Eye (tissue), 1 donor: ENCODE data around the gene EVC.

Source experiments
- DNase-seq: peaks from one replicate; pipeline ENCODE4 v3.0.0-alpha.2; 2015

Gene EVC

DNA sequence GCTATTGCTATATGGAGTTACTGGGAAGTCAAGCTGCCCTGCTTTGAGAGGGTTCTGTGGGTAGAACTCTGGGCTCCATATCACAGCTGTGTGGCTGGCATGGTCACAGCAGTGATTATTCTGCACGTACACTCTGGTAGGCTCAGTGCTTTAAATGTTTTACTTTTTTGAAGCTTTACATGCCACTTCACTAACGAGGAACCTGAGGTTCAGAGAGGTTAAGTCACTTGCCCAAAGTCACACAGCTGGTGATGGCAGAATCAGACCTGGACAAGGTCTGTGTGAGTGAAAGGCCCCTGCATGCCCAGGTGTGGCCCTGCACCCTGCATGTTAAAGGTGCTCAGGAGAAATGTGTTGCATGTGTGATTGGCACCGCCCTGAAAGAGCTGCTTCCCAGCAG lies 24.5 kb downstream of the EVC start:
- DNase-seq: no peak

DNA sequence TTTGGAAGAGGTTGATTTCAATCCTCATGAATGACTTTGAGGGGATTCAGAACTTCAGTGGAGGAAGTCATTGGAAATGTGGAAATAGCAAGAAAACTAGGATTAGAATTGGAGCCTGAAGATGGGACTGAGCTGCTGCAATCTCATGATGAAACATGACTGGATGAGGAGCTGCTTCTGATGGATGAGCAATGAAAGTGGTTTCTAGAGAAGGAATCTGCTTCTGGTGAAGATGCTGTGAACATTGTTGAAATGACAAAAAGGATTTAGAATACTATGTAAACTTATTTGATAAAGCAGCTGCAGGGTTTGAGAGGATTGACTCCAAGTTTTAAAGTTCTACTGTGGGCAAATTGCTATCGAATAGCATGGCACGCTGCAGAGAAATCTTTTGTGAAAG lies 27.1 kb downstream of the EVC start:
- no peak for DNase-seq

DNA sequence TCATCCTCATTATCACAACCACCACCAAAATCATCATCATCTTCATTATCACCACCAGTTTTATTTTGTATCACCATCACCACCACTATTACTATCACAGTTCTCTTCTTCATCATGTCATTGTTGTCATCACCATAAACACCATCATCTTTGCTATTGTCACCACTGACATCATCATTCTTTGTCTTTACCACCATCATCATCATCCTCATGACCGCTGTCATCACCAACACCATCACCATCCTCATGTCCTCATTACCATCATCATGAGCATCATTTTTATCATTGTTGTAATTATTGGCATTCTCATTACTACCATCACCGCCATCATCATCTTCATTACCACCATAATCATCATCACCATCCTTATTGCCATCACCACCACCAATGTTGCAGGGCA lies 31.4 kb downstream of the EVC start:
- DNase-seq: no peak

DNA sequence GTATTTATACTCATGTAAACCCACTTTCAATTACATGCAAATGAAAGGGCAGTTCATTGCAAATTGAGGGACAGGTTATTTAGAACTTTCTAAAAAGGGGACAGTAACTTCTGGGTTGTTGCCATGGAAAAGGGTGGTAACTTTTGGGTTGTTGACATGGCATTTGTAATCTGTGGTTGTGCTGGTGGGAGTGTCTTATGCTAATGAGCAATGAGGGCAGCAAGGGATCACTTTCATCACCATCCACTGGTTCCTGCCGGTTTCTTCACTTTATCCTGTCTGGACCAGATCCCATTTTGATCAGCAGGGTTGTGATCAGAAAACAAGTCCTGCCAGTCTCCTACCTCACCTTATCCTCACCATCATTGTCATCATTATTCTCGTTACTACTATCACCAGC lies 32.0 kb downstream of the EVC start:
- DNase-seq: no peak

DNA sequence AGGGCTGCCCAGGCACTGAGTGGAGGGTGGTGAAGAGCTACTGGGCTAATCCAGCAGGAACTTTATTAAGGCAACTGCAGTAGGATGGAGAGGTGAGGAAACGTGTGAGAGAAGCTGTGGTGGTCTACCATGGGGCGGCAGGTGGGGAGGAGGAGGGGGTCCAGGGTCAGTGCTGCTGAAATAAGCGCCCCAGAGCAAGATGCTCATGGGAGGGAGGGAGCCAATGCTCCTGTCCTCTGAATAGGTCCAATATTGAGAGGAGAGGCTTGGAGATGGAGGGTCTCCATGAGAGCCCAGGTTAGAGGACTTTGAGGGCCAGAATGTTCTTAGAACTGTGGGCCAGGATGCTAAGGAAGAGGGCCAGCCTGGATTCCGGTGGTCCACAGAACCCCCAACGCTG lies 35.2 kb downstream of the EVC start:
- DNase-seq: no peak

DNA sequence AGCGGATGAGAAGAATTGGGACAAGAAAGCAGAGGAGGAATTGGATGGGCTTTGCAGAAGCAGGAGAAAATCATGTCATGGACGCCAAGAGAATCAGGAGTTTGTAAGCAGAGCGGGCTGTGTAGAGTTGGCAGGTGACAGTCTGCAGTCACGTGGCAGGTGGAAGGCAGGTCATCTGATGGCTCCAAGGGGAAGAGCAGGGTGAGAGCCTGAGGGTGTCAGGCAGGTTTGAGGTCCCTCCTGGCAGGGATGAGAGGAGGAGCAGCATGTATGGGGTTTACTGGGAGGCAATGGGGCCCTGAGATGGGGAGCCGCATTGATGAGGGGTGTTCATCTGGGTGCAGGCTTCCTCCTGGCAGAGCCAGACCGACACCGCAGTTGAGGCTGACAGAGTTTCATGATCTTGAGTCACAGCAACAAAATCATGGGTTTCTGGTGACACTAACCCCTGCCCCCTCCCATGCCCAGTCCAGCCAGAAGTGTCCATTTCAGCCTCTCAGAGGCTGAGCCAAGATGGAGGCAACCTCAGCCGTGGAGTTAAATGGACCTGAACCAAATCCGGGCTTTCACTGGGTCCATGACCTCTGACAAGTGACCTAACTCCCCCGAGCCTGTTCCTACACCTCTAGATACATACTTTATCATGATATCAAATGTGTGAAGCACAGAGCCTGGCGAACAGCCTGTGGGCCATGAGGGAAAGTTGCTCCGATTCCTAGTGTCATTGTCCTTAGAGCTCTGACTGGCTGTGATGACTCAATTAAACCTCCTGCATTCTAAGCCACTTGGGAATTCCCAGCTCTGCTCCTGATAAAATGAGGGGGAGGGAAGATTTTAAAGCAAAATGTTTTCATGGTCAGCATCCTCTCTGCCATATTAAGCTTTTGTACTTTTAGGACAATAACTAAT lies 36.1 kb downstream of the EVC start:
- DNase-seq: no peak

DNA sequence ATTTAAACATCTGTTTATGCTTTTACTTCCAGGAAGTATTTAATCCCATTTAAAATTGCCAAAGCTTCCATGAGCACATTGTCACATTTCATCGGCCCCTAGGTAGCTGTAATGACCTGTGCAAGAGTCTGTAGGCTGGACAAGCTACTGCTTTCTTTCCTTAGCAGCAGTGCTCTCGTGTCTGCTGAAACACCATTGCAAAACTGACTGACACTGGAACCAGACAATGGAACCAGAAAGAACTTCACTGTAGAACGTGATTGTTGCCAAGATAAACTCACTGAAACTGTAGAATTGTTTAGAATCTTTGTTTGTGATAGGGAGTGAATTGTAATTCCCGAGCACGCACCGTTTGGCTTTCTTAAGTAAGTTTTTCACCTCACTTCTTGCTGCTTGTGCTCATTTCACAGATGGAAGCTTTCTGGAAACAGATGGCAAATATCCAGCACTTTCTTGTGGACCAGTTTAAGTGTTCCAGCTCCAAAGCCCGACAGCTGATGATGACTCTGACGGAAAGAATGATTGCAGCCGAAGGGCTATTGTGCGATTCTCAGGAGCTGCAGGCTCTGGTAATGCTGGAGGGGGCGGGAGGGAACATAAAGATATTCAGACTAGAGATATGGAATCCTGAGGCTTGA lies 36.9 kb downstream of the EVC start:
- DNase-seq: no peak

DNA sequence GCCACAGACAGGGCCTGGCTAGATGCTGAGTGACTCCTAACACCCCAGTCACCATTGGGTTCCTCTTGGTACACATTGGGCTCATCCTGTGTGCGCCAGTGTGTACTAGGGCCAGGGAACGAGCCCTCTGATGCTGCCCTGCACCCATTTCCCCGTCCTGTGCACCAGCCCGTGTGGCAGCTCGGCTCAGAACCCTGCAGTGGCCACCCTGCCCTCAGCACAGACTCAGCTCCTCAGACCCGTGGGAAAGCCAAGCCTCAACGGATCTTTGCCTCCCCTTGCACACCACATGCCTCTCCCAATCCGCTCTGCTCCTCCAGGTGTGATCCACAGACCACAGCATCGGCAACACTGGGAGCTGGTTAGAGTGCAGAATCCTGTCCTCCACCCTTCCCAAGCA lies 38.6 kb downstream of the EVC start:
- DNase-seq: no peak

DNA sequence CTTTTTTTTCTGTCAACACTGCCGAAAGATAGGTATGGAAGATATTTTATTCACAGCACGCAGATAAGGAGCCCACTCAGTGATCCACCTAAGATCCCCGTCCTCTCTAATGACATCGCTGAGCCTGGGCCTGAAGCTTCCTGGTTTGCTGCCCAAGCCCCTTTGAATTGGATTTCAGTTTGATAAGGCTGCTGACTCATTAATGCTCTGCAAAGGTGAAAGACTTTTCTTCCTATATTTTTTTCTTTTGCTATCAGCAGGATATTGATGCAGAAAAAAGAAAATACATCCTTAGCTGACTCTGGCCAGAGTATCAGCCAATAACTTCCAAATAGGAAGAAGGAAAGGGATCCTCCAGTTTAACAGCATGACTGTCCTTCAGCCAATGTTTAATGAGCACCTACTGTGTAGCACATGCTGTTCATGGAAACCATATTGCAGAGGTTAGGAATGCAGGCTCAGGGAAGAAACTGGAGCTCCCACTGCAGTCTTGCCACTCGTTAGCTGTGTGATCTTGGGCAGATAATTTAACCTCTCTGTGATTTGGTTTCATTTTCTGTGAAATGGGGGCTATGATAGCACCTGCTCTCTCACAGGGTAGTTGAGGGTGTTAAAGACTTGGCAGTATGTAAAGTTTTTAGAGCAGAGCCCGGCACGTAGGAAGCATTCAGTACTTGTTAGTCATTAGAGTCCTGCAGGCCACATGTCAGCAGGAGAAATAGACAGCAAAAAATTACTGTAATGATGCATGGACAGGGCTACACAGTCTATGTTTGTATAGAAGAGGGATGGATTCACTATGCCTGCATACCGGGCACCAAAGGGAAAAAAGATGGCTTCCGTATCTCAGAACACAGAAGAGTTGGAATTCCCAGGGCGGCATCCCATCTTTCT lies 39.3 kb downstream of the EVC start:
- DNase-seq: no peak

DNA sequence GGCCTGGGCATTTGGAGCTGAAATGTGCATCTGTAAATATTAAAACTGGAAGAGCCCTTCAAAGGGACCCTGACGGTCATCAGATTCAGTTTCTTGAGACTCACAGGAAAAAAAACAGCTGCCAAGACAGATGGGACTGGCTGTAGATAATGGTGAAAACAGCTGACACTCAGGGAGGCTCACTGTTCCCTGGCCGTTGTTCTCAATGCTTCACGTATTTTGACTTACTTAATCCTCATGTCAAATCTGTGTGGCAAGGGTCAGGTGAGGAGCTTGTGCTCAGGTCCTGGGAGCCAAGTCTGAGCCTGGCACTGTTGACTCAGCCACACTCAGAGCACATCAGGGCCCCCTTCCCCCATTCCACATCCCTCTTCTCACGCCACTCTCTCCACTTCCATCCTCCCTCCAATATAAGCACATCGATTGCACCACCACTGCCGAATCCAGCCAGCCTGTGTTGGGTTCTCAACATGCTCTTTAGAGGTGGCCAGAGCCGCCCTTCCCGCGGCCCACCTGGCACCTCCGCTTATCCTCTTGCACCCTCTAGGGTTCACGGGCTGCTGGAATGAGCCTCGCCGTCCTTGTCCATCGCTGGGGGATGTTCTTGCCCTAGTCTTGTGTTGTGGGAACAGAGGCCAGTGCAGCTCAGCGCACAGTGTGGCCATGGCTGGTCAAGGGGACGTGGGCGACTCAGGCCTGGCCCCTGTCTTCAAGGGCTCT lies 40.1 kb downstream of the EVC start:
- peak; percentile 54 for DNase-seq

DNA sequence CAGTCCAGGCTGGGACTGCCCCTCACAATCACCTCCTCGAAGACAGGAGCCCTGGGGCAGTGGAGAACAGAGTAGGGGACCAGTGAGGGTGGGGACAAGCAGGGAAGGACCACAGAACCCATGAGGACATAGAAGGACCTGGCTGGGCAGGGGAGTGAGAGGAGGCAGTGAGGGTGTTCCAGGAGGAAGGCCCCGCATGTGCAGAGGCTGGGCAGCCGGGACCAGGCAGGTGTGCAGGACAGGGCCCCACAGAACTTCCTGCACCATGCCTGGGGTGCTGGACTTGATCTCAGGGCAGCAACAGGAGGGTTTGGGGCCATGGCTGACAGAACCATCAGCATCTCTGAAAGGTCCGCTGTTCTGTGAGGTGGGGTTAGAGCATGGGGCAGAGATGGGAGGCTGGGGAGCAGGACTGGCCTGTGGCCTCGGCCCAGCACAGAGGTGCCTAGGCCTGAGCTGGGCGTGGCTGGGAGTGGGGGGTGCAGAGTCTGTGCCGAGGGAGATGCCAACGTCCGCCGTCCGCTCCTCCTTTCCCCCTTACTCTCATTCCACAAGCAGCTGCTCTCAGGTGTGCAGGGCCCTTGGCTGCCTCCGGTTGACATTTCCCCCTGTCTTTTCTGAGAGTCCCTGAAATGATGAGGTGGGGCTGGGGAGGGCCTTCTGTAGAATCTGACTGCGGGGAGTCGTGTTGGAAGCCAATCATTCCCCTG lies 40.8 kb downstream of the EVC start:
- DNase-seq: no peak

DNA sequence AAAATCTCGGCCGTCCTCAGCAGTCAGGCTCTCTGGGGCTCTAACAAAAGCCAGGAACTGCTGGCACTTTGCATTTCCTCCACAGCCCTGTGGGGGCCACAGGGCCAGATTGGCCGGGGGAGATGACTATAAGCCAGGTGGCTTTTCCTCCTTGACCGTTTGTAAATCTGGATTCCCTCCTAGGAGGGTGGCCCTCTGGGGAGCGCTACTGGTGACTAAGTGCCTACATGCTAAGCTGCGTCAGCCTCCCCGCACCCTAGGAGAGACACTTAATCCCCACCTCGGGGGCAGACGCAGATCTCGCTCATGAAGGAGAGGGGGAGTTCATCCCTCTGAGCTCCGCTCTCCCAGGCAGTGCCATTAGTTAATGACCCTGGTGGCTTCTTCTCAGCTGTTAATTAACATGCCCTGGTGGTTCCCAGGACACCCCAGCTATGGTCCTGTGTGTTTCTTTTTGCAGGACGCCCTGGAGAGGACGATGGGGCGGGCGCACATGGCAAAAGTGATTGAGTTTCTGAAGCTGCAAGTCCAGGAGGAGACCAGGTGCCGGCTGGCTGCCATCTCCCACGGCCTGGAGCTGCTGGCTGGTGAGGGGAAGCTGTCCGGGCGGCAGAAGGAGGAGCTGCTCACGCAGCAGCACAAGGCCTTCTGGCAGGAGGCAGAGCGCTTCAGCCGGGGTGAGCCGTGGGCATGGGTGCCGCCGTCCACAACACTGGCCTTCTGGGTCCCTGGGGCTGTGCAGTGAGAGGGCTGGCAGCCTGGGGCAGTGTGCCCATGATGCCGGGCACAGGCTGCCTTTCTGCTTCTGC lies 41.6 kb downstream of the EVC start:
- DNase-seq: peak; percentile 73

DNA sequence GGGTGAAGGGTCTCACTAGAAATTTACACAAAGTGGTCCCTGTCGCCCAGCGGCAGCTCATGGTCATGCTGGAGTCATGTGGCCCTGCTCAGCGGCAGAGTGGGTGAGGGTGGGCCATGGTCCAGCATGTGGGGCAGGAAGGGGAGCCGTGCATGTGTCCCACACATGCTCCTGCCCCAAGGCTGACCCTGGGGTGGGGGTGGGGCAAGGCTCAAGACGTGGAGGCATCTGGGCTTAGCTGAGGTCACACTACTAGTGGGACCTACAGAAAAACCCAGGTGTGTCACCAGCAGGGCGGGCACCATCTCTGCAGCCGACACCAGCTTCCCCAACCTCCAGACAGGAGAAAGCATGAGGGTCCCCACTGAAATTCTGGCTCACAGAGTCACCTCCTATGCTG lies 42.4 kb downstream of the EVC start:
- no peak for DNase-seq

DNA sequence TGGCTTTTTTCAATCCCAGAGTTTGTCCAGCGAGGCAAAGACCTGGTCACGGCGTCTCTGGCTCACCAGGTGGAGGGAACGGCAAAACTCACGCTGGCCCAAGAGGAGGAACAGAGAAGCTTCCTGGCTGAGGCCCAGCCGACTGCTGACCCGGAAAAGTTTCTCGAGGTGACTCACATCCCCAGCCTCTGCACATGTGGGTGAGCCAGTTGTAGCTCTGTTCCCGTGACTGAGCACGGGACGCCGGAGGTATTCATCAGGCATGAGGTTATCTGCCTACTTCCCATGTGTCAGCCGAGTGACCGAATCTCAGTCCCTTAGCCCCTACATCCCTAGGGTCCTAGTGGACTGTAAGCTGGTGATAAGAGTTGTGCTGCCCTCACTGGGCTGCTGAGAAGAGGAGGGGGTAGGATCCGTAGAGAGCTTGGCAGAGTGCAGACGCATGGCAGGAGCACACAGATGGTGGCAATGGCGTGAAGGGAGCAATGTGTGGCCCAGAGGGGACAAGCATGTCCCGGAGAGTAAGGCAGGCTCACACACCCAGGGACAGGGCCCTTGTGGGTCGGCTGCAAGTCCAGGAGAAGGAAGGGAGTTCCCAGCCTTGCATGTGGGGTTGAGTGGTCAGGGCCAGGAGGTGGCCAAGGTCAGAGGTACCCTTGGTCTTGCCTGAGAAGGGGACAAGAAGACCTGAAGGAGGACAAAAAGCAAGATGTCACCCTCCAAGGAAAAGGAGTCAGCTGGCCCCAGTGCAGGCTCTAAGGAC lies 42.9 kb downstream of the EVC start:
- DNase-seq: no peak

DNA sequence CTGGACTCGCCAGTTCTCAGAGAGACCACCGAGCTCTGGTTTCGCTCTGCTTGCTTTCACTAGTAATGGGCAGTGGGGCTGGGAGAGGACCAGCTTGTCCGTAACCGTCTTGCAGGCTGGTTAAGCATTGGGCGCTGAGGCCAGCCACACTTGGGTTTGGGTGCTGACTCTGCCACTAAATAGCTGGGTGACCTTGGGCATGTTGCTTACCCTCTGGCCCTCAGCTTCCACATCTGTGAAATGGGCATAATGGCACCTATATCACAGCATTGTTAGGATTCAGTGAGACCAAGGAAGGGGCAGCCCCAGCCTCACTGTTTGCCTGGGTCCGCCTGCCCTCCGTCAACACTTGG lies 43.5 kb downstream of the EVC start:
- DNase-seq: no peak

DNA sequence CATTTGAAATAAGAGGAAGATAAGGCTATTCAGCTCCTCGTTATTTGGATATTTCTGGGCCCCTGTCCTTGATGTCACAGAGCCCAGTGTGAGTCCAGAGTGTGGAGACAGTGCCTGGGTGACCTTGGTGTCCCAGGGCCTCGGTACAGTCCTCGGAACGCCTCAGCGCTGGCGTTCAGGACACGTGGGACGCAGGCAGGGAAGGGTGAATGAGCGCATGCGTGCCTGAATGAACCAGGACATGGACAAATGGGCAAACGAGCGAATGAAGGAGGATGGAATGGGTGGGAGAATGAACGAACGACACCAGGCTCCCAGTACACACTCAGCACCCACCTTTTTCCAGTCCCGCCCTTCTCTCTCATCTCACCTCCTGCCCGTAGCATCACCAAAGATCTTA lies 44.2 kb downstream of the EVC start:
- no peak for DNase-seq

DNA sequence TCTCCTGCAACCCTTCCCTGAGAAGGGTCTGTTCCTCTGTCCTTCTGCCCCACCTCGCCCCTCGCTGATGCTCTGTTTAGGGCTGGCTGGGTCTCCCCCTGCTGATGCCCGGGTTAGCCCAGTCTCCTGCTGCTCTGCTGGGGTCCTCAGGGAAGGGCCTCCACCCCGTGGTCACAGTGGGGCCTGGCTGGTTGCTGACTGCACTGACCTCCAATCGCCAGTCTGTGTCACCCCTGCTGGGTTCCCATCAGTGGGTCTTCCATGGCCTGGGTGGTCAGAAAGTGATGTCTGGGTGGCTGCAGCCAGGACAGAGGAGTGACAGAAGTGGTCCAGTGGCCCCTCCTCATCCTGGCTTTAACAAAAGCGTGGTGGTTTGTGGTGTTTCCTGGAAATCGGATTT lies 44.7 kb downstream of the EVC start:
- no peak for DNase-seq

DNA sequence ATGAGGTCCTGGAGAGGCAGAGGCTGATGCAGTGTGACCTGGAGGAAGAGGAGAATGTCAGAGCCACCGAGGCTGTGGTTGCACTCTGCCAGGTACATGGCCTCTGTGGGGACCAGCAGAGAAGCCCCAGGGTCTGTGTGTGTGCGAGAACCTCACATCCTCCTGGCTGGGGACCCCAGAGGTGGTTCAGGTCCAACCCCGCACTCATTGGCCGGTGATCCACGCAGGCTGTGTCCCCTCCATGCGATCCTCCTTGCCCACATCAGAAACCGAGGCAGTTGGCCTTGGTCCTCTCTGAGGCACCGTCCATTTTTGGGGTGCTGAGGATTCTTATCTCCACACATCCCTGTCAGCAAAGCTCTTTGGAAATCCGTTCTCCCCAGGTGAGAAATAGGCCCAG lies 45.3 kb downstream of the EVC start:
- no peak for DNase-seq

DNA sequence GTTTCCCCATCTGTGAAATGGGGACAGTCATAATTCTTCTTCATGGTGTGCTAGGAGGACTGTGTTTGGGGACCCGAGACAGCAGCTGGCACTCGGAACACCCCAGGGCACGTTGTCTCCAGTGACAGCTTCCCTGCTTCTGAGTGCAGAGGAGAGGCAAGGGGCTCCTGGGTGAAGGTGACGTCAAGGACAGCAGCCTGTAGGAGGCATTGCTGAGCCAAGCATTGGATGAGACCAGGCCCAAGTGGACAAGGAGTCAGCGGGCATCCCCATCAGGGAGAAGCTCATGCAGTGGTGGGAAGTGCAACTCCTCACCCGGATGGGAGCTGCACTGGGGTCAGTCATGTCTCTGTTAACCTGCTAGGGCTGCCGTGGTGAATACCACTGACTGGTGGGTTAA lies 46.1 kb downstream of the EVC start:
- DNase-seq: no peak

DNA sequence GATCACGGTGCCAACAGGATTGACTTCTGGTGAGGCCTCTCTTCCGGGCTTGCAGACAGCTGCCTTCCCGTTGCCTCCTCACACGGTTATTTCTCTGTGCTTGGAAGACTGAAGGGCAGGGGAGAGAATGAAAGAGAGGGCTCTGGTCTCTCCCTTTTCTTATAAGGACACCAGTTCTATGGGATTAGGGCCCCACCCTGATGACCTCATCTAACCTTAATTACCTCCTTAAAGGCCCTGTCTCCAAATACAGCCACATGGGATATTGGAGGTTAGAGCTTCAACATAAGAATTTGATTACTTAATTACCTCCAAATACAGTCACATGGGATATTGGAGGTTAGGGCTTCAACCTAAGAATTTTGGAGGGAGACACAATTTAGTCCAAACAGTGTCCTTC lies 46.5 kb downstream of the EVC start:
- DNase-seq: no peak

DNA sequence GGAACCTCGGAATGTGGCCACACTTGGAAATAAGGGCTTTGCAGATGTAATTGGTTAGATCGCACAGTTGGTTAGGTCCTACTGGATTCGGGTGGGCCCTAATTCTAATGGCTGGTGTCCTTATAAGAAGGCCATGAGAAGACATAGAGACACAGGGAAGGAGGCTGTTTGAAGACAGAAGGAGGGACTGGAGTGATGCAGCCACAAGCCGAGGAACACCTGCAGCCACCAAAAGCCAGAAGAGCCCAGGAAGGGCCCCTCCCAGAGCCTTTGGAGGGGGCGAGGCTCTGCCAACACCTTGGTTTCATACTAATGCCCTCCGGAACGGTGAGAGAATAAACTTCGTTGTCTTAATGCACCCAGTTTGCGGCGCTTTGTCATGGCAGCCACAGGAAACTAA lies 47.0 kb downstream of the EVC start:
- no peak for DNase-seq
